NB4 (cell line): ENCODE data around the gene KCNQ2.

ENCODE experiments used
- CTCF ChIP-seq: IDR thresholded peaks from one replicate; pipeline ENCODE4 v1.5.1; 2012; ENCODE audit warnings: low read depth, low read length
- MAX ChIP-seq: IDR thresholded peaks from 2 replicates; pipeline ENCODE4 v1.6.1; 2011; ENCODE audit warnings: low read depth, low read length
- MYC ChIP-seq: IDR thresholded peaks from 2 replicates; pipeline ENCODE4 v1.6.1; 2011; ENCODE audit warnings: low read depth, low read length
- POLR2A ChIP-seq: IDR thresholded peaks from 2 replicates; pipeline ENCODE4 v1.6.1; 2011; ENCODE audit warnings: mild to moderate bottlenecking; ENCODE audit not compliant: insufficient read length; ENCODE audit errors: extremely low read depth

- TF ChIP-seq CTCF = no peak
- no peak for TF ChIP-seq POLR2A
- no peak for TF ChIP-seq MAX
- no peak for TF ChIP-seq MYC
Measured at GRCh38 chr20:63378626-63379025, 93.8 kb downstream of the KCNQ2 start.
